ENCODE data around the gene OLFML2B. TPM values are rescaled to one million over a fixed set of nuclear protein-coding genes. Genes with fewer than 3 reads are reported as not detected.

Gene OLFML2B
- total and polyA plus RNA-seq, 2 experiments from 2014 or later, result 1.2 to 2.9 TPM

DNA sequence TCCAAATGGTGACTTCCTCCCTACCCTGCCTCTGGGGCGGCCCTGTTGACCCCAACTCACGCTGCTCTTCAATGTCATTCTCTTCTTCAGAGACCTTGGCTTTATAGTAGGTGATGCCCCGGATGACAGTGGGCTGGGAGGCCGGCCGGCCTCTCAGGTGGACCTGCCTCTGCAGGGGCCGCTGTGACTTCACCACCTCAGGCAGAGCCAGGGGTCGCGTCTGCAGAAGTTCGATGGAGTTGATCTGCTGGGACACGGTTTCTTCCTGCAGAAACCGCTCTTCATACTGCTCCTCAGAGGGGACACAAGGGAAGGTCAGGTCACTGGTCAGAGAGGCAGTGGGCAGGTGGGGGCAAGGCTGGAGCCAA is 23.6 kb downstream of the OLFML2B start:
- Histone ChIP-seq H3K4me1 (ENCODE audit: insufficient read depth) (peaks cover 4% of the 10 kb centered on the region), H4K20me1 (ENCODE audit: insufficient read depth, poor library complexity, severe bottlenecking) (no peaks in the 10 kb centered on the region), H3K4me3 (no peak overlapping the region), H3K9me3 (ENCODE audit: low read depth) (no peaks in the 10 kb centered on the region), H3K36me3 (replicated peaks; ENCODE audit: insufficient read depth, low read depth) (no peaks in the 10 kb centered on the region), H3K79me2 (no peaks in the 10 kb centered on the region), H2AFZ (no peak overlapping the region), H3K27ac (no peak overlapping the region), H3K9me2 (replicated peaks; ENCODE audit: insufficient read depth) (no peaks in the 10 kb centered on the region), H3K27me3 (no peaks in the 10 kb centered on the region), H3K4me2 (no peak overlapping the region)
- TF ChIP-seq, protein P1, sequence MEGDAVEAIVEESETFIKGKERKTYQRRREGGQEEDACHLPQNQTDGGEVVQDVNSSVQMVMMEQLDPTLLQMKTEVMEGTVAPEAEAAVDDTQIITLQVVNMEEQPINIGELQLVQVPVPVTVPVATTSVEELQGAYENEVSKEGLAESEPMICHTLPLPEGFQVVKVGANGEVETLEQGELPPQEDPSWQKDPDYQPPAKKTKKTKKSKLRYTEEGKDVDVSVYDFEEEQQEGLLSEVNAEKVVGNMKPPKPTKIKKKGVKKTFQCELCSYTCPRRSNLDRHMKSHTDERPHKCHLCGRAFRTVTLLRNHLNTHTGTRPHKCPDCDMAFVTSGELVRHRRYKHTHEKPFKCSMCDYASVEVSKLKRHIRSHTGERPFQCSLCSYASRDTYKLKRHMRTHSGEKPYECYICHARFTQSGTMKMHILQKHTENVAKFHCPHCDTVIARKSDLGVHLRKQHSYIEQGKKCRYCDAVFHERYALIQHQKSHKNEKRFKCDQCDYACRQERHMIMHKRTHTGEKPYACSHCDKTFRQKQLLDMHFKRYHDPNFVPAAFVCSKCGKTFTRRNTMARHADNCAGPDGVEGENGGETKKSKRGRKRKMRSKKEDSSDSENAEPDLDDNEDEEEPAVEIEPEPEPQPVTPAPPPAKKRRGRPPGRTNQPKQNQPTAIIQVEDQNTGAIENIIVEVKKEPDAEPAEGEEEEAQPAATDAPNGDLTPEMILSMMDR (IDR thresholded peaks at IDR 0.05; ENCODE audit: poor library complexity), result no peak
- no peak for TF ChIP-seq EZH2phosphoT487 (IDR thresholded peaks at IDR 0.05; ENCODE audit: low read depth, severe bottlenecking, unreplicated experiment)
- no peak for TF ChIP-seq EZH2 (IDR thresholded peaks at IDR 0.05; ENCODE audit: borderline replicate concordance)
- no peak for DNase-seq (ENCODE audit: low spot score)
- 96% methylated on average over 11 of the region's 11 CpGs for WGBS (ENCODE audit: low lambda C conversion rate, missing lambda C conversion rate)

DNA sequence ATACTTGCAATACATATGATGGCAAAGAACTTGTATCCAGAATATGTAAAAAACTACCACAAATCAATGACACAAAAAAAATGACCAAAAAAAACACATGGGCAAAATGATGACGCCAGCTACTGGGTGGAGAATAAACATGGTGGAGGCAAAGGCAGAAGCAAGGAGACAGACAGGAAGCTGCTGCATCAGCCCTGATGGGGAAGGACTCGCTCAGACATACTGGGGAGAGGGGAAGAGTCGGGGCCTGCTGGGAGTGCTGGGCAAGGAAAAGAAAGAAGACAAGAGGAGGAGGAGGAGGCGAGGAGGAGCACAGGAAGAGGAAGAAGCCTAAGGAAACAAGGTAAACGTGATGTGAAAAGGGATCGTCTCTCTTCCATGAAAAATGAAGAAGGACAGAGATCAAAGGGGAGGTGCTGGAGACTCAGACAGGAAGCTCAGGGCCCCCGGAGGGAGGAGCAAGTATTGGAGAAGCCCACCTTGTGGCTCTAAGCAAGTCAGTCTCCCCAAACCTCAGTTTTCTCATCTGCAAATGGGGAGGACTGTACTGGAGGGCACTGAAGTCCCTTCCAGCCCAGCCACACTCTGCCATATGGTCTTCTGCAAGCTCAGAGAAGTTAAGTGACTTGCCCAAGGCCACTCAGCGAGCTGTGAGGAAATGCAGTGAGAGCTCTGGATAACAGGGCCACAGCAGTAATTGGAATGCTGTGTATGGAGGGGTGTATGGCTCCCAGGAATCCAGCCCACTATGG is 24.2 kb downstream of the OLFML2B start:
- Histone ChIP-seq H3K9me2 (replicated peaks; ENCODE audit: insufficient read depth) (no peaks in the 10 kb centered on the region), H3K9me3 (ENCODE audit: low read depth) (no peaks in the 10 kb centered on the region), H2AFZ (no peak overlapping the region), H3K79me2 (no peaks in the 10 kb centered on the region), H3K4me1 (ENCODE audit: insufficient read depth) (peaks cover 4% of the 10 kb centered on the region), H4K20me1 (ENCODE audit: insufficient read depth, poor library complexity, severe bottlenecking) (no peaks in the 10 kb centered on the region), H3K4me2 (no peak overlapping the region), H3K27me3 (no peaks in the 10 kb centered on the region), H3K36me3 (replicated peaks; ENCODE audit: insufficient read depth, low read depth) (no peaks in the 10 kb centered on the region), H3K4me3 (no peak overlapping the region), H3K27ac (no peak overlapping the region)
- WGBS (ENCODE audit: low lambda C conversion rate, missing lambda C conversion rate), result 86% methylated on average over 8 of the region's 8 CpGs
- TF ChIP-seq EZH2 (IDR thresholded peaks at IDR 0.05; ENCODE audit: borderline replicate concordance), result no peak
- TF ChIP-seq EZH2phosphoT487 (IDR thresholded peaks at IDR 0.05; ENCODE audit: low read depth, severe bottlenecking, unreplicated experiment), result no peak
- TF ChIP-seq, protein P1 (IDR thresholded peaks at IDR 0.05; ENCODE audit: poor library complexity), result no peak
- no peak for DNase-seq (ENCODE audit: low spot score)

DNA sequence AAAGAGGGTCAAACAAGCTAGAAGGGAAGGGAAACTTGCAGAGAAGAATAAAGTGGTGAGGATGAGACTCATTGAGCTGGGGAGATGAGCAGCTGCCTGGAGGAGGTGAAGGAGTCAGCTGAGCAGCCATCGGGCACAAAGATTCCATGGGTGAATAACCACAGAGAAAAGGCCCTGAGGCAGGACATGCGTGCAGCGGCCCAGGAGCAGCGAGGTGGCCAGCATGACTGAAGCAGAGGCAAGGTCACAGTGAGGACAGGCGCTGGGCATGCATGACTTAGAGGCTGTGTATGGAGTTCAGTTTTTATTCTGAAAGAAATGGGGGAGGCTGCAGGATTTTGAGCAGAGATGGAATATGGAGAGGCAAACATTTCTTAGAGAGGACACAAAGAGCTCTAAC is 24.9 kb downstream of the OLFML2B start:
- H3K4me1 ChIP-seq (ENCODE audit: insufficient read depth), result peaks cover 4% of the 10 kb centered on the region
- TF ChIP-seq, protein P1 (IDR thresholded peaks at IDR 0.05; ENCODE audit: poor library complexity), result no peak
- TF ChIP-seq EZH2phosphoT487 (IDR thresholded peaks at IDR 0.05; ENCODE audit: low read depth, severe bottlenecking, unreplicated experiment) (no peak), EZH2 (IDR thresholded peaks at IDR 0.05; ENCODE audit: borderline replicate concordance) (no peak)
- H3K9me2 ChIP-seq (replicated peaks; ENCODE audit: insufficient read depth), result no peaks in the 10 kb centered on the region
- H2AFZ ChIP-seq, result no peak overlapping the region
- WGBS (ENCODE audit: low lambda C conversion rate, missing lambda C conversion rate), result 85% methylated on average over 5 of the region's 5 CpGs
- no peaks in the 10 kb centered on the region for H3K9me3 ChIP-seq (ENCODE audit: low read depth)
- no peaks in the 10 kb centered on the region for H3K27me3 ChIP-seq
- H3K4me2 ChIP-seq, result no peak overlapping the region
- no peak for DNase-seq (ENCODE audit: low spot score)
- H3K27ac ChIP-seq, result no peak overlapping the region
- no peaks in the 10 kb centered on the region for H4K20me1 ChIP-seq (ENCODE audit: insufficient read depth, poor library complexity, severe bottlenecking)
- no peaks in the 10 kb centered on the region for H3K79me2 ChIP-seq
- H3K4me3 ChIP-seq, result no peak overlapping the region
- H3K36me3 ChIP-seq (replicated peaks; ENCODE audit: insufficient read depth, low read depth), result no peaks in the 10 kb centered on the region

Measured in hepatocyte (in vitro differentiated cells).